ENCODE data around the gene ERFE. TPM values are rescaled to one million over a fixed set of nuclear protein-coding genes. Genes with fewer than 3 reads are reported as not detected.

The ERFE gene
- total and polyA plus RNA-seq, 10 of the 15 experiments (the other 5 are each of a cell fraction or from before 2014, with no cell fraction given), result not detected

- Histone ChIP-seq H3K4me1 (ENCODE audit: control insufficient read depth, insufficient read depth, low read length) (no peaks in the 10 kb centered on the region), H3K36me3 (ENCODE audit: control insufficient read depth in 2 of 2, insufficient read depth in 2 of 2, low read length in 1 of 2) (no peaks in the 10 kb centered on the region), H3K9me3 (replicated peaks; ENCODE audit: control insufficient read depth, insufficient read depth, low read length) (no peaks in the 10 kb centered on the region), H2AFZ (ENCODE audit: control insufficient read depth, low read depth, low read length) (peak overlapping the region; percentile 34; the same call in 1 of the 2 replicates), H4K20me1 (ENCODE audit: control insufficient read depth, insufficient read depth) (no peaks in the 10 kb centered on the region), H3K4me3 (no peak overlapping the region), H3K79me2 (ENCODE audit: control insufficient read depth, insufficient read depth, low read length) (no peaks in the 10 kb centered on the region), H3K27me3 (replicated peaks in 1 of 2; ENCODE audit: control insufficient read depth in 2 of 2, insufficient read depth in 2 of 2, low read length in 1 of 2) (no peaks in the 10 kb centered on the region), H3K27ac (ENCODE audit: control insufficient read depth, insufficient read depth) (no peak overlapping the region), H3K4me2 (ENCODE audit: control insufficient read depth, insufficient read depth) (peak overlapping the region; percentile 25; the same call in 1 of the 2 replicates), H3K9ac (ENCODE audit: control insufficient read depth, insufficient read depth, low read length) (no peak overlapping the region)
- in situ Hi-C loops (cut with MboI), result no loop called here
- WGBS (ENCODE audit: insufficient coverage, insufficient replicate concordance, low lambda C conversion rate, missing lambda C conversion rate), result 12% methylated on average over 15 of the region's 15 CpGs
- POLR2A ChIA-PET, result interaction anchor here (2.2 kb wide), 1 partner anchor 11 kb away, joined by 7 read pairs; no protein-coding TSS in a partner anchor
- intact Hi-C loops (cut with micrococcal nuclease; ENCODE audit: unreplicated experiment), result no loop called here
- RAD21 ChIA-PET (ENCODE audit: unreplicated experiment), result interaction anchor here (1.3 kb wide), 1 partner anchor 143 kb away, joined by 5 read pairs; no protein-coding TSS in a partner anchor
- no TSS peak for BruUV-seq (replicated peaks)
- ATAC-seq, result peak; percentile 52
- SMC1A ChIA-PET (ENCODE audit: uncharacterized antibody, unreplicated experiment), result interaction anchor here (0.6 kb wide), 1 partner anchor 11 kb away, joined by 3 read pairs; no protein-coding TSS in a partner anchor
- no peak for FAIRE-seq
- CTCF ChIA-PET, result no interaction called here
- TF ChIP-seq HSF1 (IDR thresholded peaks at IDR 0.05; ENCODE audit: low read depth, low read length) (no peak), ZBTB4 (CRISPR knock-in tag; IDR thresholded peaks at IDR 0.05) (no peak), PML (IDR thresholded peaks at IDR 0.05; ENCODE audit: low read length) (no peak), IRF3 (IDR thresholded peaks at IDR 0.05) (no peak), ZBED1 (IDR thresholded peaks at IDR 0.05; ENCODE audit: borderline replicate concordance) (no peak), CBX3 (IDR thresholded peaks at IDR 0.05; ENCODE audit: borderline replicate concordance, low read depth) (no peak), TBL1XR1 (IDR thresholded peaks at IDR 0.05; ENCODE audit: low read depth, low read length) (no peak), RUNX3 (IDR thresholded peaks at IDR 0.05; ENCODE audit: low read length) (no peak)
- no peak for DNase-seq (ENCODE audit: low read depth, low spot score)
These were observed 38.9 kb upstream of the ERFE start for GRCh38 chr2:238119756-238120462.

Measured in GM12878 (cell line).